Peyer's patch (tissue), 4 donors: ENCODE measurements around the gene SMS. TPM values are rescaled to one million over a fixed set of nuclear protein-coding genes. Genes with fewer than 3 reads are reported as not detected.

Source experiments
- DNase-seq, 3 donors: peaks; one replicate each; pipeline ENCODE4 v3.0.0-alpha.2; 2017 to 2019
- H3K27ac ChIP-seq, 4 donors: fragments of 200-600 bp; sonication (generic); one replicate each; pipeline ENCODE4 v1.5.1; 2016 to 2019
- H3K27me3 ChIP-seq, 2 donors: fragments of 200-600 bp; sonication (generic); one replicate each; pipeline ENCODE4 v1.5.1; 2019
- H3K36me3 ChIP-seq, 3 donors: fragments of 200-600 bp; sonication (generic); one replicate each; pipeline ENCODE4 v1.5.1; 2016 to 2019
- H3K4me1 ChIP-seq, 4 donors: fragments of 200-600 bp; sonication (generic); one replicate each; pipeline ENCODE4 v1.5.1; 2016 to 2019
- H3K4me3 ChIP-seq, 4 donors: fragments of 200-600 bp; sonication (generic); 1 replicate in 3 of 4; 2 replicates in 1 of 4; pipeline ENCODE4 v1.5.1; 2016 to 2019; ENCODE audit warnings: mild to moderate bottlenecking in 1 of 4
- H3K9me3 ChIP-seq, 4 donors: fragments of 200-600 bp; sonication (generic); one replicate each; pipeline ENCODE4 v1.5.1; 2016 to 2019; ENCODE audit warnings: mild to moderate bottlenecking in 1 of 4
- CTCF ChIP-seq, 6 experiments: fragments of 450-650 bp in 4 of 6; fragments of 200-600 bp in 2 of 6; sonication (generic) in 1 of 6; IDR thresholded peaks; one replicate each; pipeline ENCODE4 v1.5.1; 2017 to 2019; ENCODE audit warnings: antibody characterized with exemption in 6 of 6, mild to moderate bottlenecking in 3 of 6, moderate library complexity in 1 of 6
- POLR2A ChIP-seq, 2 donors: fragments of 450-650 bp; IDR thresholded peaks; one replicate each; pipeline ENCODE4 v1.5.1; 2017; ENCODE audit warnings: antibody characterized with exemption in 2 of 2, mild to moderate bottlenecking in 2 of 2, moderate library complexity in 2 of 2
- total RNA-seq, 4 donors: library from RNA; depleted of rRNA; stranded (reverse); fragments of >200 nt; gene quantifications; one replicate each; pipeline ENCODE4 v1.1.0, GENCODE V29; 2016

Gene SMS
- total RNA-seq, 4 donors from 2014 or later, result 28.2 to 38.0 (median 30.1) TPM

- TF ChIP-seq CTCF (IDR thresholded peaks at IDR 0.05) (peak; percentile 62 to 99 (median 91)), POLR2A (IDR thresholded peaks at IDR 0.05) (no peak)
- Histone ChIP-seq H3K27ac (no peak overlapping the region), H3K9me3 (no peaks in the 10 kb centered on the region), H3K27me3 (no peaks in the 10 kb centered on the region), H3K4me1 (no peaks in the 10 kb centered on the region), H3K4me3 (no peak overlapping the region), H3K36me3 (no peaks in the 10 kb centered on the region)
- DNase-seq, result peak; percentile 54 to 88 (median 55)
Observed at GRCh38 chrX:21985332-21985777, 44.8 kb downstream of the SMS start.

- no peak overlapping the region for H3K4me3 ChIP-seq
- no peak for TF ChIP-seq CTCF (IDR thresholded peaks at IDR 0.05)
- TF ChIP-seq POLR2A (IDR thresholded peaks at IDR 0.05), result no peak
- H3K4me1 ChIP-seq, result no peaks in the 10 kb centered on the region
- H3K27me3 ChIP-seq, result no peaks in the 10 kb centered on the region
- DNase-seq, result no peak
- no peak overlapping the region for H3K27ac ChIP-seq
- H3K36me3 ChIP-seq, result no peaks in the 10 kb centered on the region
- no peaks in the 10 kb centered on the region for H3K9me3 ChIP-seq
Observed at GRCh38 chrX:21986596-21986995, 46.1 kb downstream of the SMS start.

GRCh38 chrX:21989384-21989783, 48.9 kb downstream of the SMS start:
- Histone ChIP-seq H3K27me3 (no peaks in the 10 kb centered on the region), H3K36me3 (no peaks in the 10 kb centered on the region), H3K4me1 (no peaks in the 10 kb centered on the region), H3K9me3 (no peaks in the 10 kb centered on the region), H3K4me3 (no peak overlapping the region), H3K27ac (no peak overlapping the region)
- no peak for DNase-seq
- TF ChIP-seq CTCF (IDR thresholded peaks at IDR 0.05) (no peak), POLR2A (IDR thresholded peaks at IDR 0.05) (no peak)

- Histone ChIP-seq H3K27ac (no peak overlapping the region), H3K27me3 (no peaks in the 10 kb centered on the region), H3K36me3 (no peaks in the 10 kb centered on the region), H3K9me3 (no peaks in the 10 kb centered on the region), H3K4me3 (no peak overlapping the region), H3K4me1 (no peaks in the 10 kb centered on the region)
- no peak for DNase-seq
- TF ChIP-seq POLR2A (IDR thresholded peaks at IDR 0.05) (no peak), CTCF (IDR thresholded peaks at IDR 0.05) (no peak)
Observed at GRCh38 chrX:21990832-21991231, 50.3 kb downstream of the SMS start.

GRCh38 chrX:21991504-21991903, 51.0 kb downstream of the SMS start:
- Histone ChIP-seq H3K27ac (no peak overlapping the region), H3K4me1 (no peaks in the 10 kb centered on the region), H3K36me3 (no peaks in the 10 kb centered on the region), H3K27me3 (no peaks in the 10 kb centered on the region), H3K4me3 (no peak overlapping the region), H3K9me3 (no peaks in the 10 kb centered on the region)
- TF ChIP-seq CTCF (IDR thresholded peaks at IDR 0.05), result no peak
- no peak for TF ChIP-seq POLR2A (IDR thresholded peaks at IDR 0.05)
- no peak for DNase-seq

GRCh38 chrX:21993265-21993664, 52.8 kb downstream of the SMS start:
- no peaks in the 10 kb centered on the region for H3K4me1 ChIP-seq
- H3K36me3 ChIP-seq, result no peaks in the 10 kb centered on the region
- peak overlapping the region in 3 of 4 donors; percentile 30 to 57 (median 53) for H3K27ac ChIP-seq
- peak in 2 of 3 donors; percentile 36 to 59 for DNase-seq
- TF ChIP-seq POLR2A (IDR thresholded peaks at IDR 0.05) (no peak), CTCF (IDR thresholded peaks at IDR 0.05) (no peak)
- H3K9me3 ChIP-seq, result no peaks in the 10 kb centered on the region
- no peaks in the 10 kb centered on the region for H3K27me3 ChIP-seq
- H3K4me3 ChIP-seq, result no peak overlapping the region
